HG03565 (cell line): ENCODE results near the gene FKTN.
"Not testable (repeated sequence)": the region's sequence is repeated elsewhere in the genome, so short reads cannot be mapped to it uniquely, and the experiment has no call there.

Experiments
- ATAC-seq: cut with Tn5 transposase; IDR thresholded peaks from one replicate; pipeline ENCODE4 v1.9.1; 2021; ENCODE audit warnings: mild to moderate bottlenecking, moderate library complexity; ENCODE audit not compliant: unreplicated experiment

FKTN gene

DNA sequence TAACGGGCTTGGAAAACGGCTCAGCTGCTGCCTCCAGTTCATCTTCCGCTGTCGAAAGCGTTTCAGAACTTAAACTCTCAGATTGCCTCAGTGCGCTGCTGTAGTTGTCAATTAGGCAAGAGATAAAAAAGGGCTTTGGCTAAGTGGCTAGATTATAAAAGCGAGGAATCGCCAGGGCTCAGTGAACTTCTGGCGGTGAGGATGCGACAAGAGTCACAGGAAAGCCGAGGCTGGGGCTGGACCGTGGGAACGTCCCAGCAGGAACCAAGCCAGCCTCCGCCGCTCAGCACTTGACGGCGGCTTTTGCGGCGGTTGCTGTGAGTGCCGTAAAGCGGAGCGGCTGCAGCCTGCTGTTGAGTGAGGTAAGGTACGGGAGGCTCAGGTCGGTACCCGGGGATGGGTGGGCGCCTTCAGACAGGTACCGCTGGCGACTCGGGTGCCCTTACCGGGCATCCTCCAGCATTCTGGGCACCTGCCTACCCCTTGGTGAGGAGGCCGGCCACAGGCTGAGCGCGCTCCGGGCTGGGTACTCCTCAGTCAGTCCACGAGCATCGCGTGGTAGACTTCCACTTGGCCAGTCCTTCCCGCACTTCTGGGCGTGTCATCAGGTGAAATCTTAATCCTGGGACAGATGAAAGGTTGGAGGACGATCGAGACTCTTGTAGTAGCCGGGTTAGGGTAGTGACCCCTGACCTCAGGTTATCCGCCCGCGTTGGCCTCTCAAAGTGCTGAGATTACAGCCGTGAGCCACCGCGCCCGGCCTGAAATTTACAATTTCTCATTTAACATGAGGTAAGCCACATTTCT is at the start of gene FKTN:
Gene FKTN (plus strand): TSS at position 328 of the 807 bp plus-strand sequence. CDS start 16,902 bp downstream, outside the sequence.
- ATAC-seq = peak; percentile 93

DNA sequence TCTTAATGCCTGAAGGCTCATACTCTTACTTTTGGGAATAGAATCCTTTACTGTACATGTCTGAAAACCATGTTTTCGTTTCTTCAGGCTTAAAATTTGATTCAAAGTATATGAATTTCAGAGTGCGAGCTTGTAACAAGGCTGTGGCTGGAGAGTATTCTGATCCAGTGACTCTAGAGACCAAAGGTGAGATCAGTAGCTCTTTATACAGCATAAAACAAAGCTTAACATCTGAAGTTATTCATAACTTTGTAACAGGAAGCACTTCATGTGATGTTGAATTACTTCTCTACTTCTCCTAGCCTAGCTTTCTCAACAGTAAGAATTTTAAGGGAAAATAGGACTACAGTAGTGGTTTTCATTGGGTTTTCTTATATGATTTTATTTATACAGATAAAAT is 49.4 kb upstream of the FKTN start:
- ATAC-seq = no peak

DNA sequence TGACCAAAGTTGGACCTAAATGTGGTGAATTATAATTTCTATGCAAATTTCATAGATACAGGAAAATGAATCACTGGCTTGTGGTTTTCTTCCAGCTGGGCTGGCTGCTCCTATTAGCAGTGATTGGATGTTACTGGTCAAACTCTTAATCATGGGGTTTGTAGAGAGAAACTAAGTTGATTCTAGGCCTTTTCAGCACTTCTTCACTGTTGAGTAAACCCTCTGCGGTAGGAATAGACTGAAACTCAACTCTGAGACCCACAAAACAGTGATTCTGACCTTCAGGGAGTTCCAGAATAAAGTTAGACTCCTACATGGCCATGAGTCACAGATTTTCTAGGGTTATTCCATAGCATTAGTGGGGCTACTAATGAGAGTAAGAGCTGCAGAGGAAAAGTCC is 47.9 kb upstream of the FKTN start:
- ATAC-seq = peak; percentile 55

DNA sequence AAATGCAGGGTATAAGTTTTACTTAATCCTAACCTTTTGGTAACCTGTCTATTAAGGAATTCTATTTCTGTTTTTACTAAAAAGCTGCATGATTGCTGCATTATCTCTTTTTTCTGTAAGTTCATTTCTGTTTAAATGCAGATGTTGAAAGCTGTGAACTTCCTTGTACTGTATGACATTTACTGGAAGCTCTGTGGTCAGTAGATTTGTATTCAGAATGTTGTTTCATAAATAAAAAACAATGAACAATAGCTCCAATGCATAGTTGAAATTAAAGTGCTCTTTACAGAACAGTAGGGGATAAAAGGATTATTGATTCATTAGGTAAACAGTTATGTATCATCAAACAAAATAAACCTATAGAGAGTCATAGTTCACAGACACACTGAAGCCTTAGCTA is 46.5 kb upstream of the FKTN start:
- no peak for ATAC-seq

DNA sequence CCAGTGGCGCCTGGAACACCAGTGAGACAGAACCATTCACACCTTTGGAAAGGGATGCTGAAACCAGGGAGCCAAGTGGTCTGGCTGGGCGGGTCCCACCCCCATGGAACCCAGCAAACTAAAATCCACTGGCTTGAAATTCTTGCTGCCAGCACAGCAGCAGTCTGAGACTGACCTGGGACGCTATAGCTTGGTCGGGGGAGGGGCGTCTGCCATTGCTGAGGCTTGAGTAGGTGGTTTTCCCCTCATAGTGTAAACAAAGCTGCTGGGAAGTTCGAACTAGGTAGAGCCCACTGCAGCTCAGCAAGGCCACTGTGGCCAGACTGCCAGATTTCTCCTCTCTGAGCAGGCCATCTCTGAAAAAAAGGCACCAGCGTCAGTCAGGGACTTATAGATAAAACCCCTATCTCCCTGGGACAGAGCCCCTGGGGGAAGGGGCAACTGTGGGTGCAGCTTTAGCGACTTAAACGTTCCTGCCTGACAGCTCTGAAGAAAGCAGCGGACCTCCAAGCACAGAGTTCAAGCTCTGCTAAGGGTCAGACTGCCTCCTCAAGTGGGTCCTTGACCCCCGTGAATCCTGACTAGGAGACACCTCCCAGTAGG is 42.0 kb upstream of the FKTN start:
- ATAC-seq = no peak

DNA sequence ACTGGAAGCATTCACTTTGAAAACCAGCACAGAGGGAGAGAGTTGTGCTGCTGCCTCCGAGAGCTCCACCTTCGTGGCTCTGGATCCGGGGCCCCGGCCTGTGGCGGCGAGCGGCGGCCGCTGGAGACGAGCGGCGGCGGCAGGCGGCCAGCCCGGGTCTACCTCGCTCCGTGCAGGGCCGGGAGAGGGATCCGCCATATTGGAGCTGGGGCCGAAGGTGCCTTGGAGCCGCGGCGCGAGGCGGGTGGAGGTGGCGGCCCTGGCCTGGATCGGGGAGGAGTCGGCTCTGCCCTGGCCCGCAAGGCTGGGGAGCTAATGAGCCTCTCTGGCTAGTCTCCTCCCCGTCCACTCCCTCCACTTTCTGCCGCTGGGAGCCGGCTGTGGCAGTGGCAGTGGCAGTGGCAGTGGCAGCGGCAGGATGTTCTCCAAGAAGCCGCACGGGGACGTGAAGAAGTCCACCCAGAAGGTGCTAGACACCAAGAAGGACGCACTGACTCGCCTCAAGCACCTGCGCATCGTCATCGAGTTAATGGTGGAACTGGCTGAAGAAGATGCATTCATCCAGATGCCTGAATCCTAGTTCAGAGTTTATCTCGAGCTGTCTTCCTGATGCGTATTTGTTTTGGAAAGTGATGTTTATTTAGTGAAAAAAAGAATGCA is 38.1 kb upstream of the FKTN start:
- not testable (repeated sequence) for ATAC-seq

DNA sequence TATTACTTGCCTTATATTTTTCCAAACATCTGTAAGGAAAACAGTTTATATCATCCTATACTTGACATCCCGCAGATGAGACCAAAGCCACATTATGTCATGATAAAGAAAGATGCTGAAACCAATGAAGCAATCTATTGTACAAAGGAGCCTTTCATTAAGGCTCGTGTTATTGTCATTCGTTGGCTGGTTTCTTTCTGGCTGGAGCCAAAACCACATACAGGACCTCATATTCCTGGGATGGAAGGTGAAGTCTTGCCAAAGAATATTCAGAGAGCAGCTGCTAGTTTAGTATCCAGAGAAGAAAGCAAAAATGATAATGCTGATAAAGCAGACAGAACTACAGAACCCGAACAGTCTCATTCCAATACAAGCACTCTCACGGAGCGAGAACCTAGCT is 36.9 kb upstream of the FKTN start:
- ATAC-seq = not testable (repeated sequence)

DNA sequence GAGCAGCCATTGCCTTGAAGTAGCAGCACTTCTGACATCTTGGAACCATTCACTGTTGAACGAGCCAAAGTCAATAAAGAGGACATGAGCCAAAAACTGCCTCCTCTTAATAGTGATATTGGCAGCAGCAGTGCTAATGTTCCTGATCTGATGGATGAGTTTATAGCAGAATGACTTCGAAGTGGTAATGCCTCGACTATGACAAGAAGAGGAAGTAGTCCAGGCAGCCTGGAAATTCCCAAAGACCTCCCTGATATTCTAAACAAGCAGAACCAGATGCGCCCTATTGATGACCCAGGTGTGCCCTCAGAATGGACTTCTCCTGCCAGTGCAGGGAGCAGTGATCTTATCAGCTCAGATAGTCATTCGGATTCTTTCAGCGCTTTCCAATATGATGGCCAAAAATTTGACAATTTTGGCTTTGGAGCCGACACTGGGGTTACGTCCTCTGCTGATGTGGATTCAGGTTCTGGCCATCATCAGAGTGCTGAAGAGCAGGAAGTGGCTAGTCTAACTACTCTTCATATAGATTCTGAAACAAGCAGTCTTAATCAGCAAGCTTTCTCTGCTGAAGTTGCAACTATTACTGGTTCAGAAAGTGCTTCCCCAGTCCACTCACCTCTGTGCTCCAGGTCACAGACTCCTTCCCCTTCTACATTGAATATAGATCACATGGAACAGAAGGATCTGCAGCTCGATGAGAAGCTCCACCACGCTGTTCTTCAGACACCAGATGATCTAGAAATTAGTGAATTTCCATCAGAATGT is 35.1 kb upstream of the FKTN start:
- peak; percentile 91 for ATAC-seq

DNA sequence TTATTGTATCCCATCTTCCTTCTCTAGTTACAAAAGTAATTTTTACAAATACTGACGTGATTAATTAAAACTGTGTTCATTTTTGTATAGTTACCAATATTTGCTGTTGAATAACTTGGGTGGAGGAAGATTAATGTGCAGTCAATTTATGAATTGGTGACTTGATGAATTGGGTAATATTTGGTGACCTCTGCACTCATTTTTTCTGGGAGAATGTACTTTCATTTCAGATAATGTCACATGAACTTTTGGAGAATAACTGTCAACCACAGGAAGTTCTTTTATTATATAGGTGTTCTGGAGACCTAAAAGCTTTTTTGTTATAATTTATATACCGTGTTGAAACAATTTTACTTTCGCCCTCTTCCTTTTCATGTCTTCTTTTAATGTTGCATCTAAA is 26.4 kb upstream of the FKTN start:
- no peak for ATAC-seq

DNA sequence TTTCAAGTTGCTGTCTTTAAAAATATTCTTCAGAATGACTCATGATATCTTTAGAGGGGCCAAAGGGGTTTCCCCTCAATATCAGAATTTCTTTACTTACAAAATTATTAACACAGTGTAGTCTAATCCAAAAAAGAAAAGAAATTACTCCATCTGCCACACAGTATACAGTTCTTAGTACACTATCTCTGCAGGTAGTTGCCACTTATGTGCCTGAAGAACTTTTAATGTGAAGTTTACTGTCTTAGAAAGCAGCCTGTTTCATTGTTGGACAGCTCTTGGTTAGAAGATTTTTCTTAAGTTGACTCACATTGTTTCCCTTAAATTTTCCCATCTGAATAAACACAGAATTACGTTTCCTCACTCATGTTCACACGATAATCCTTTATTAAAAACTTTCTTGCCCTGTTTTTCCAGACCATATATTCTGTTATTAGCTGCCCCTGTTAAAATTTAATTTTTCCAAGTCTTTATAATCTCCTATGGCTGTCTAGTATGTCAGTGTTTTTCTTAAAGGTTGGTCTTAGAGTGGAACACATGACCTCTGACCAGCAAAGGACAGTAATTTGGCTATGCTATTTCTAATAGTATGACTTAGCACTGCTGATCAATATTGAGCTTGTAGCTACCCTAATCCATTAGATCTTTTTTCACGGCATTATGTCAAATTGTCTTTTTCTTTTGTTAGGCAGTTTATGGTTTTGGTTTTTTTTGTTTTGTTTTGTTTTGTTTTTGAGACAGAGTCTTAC is 21.8 kb upstream of the FKTN start:
- peak; percentile 70 for ATAC-seq

DNA sequence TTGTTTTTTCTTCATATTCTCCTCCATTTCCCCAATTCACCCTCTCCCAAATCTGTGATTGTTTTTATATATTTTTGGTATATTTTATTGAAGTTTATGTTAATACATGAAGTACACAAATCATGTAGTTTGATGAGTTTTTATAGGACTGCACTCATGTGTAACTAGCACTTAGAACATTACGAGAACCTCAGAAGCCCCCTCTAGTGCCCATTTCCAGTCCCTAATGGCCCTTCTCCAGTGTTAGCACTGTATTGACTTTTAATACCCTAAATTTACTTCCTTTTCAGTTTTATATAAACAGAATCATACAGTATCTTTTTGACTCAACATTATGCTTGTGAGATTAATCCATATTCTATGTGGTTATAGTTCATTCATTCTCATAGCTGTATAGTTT is 18.5 kb upstream of the FKTN start:
- no peak for ATAC-seq

DNA sequence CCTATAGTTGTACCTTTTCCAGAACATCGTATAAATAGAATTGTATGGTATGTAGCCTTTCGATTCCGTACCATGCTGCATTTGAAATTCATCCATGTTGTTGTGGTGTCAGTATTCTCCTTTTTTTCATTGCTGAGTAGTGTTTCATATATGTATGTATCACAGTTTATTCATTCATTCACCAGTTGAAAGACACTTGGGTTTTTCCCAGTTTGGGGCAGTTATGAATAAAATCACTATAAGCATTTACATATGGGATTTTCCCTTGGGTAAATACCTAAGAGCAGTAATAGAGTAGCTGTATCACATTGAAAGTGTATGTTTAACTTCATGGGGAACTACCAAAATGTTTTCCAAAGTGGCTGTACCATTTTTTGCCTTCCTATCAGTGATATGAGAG is 16.1 kb upstream of the FKTN start:
- peak; percentile 90 for ATAC-seq

DNA sequence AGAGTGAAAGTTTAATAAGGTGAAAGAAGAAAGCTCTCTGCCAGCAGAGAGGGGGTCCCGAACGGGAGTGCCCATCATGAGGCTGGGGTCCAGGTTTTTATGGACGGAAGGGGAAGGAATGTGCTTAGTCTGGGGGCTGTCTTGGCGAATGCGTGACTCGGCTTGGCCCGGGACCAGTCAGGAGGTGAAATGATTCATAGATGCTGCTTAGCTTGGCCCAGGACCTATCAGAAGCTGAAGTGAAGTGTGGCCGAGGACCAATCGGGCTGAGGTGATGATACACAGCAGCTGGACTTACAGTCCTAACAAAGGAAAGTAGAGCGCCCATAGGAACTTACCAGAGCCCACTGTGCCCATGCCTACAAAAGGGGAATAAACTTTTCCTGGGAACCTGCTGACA is 3.9 kb upstream of the FKTN start:
- ATAC-seq = no peak

DNA sequence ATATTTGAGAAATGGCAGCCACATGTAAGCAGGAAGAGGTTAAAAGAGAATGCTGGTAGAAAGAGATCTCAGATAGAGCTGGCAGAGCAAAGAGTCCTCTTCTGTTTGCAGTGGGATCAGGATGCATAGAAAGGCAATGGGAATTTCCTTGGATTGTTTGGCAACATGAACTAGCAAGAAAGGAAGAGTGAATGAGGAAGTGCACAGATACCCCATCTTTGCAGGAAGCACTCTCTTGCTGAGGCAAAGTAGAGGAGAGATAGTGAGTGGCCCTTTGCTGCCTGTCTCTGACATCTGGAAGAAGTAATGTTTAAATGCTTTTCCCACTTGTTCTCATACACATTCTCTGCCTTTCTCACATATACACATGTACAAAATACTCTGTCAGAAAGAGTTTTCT is 14.5 kb downstream of the FKTN start:
- ATAC-seq = no peak

DNA sequence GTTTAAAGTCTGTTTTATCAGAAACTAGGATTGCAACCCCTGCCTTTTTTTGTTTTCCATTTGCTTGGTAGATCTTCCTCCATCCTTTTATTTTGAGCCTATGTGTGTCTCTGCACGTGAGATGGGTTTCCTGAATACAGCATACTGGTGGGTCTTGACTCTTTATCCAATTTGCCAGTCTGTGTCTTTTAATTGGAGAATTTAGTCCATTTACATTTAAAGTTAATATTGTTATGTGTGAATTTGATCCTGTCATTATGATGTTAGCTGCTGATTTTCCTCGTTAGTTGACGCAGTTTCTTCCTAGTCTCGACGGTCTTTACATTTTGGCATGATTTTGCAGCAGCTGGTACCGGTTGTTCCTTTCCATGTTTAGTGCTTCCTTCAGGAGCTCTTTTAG is 22.0 kb downstream of the FKTN start:
- not testable (repeated sequence) for ATAC-seq

DNA sequence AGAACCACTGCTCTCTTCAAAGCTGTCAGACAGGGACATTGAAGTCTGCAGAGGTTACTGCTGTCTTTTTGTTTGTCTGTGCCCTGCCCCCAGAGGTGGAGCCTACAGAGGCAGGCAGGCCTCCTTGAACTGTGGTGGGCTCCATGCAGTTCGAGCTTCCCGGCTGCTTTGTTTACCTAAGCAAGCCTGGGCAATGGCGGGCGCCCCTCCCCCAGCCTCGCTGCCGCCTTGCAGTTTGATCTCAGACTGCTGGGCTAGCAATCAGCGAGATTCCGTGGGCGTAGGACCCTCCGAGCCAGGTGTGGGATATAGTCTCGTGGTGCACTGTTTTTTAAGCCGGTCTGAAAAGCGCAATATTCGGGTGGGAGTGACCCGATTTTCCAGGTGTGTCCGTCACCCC is 23.6 kb downstream of the FKTN start:
- ATAC-seq = not testable (repeated sequence)

DNA sequence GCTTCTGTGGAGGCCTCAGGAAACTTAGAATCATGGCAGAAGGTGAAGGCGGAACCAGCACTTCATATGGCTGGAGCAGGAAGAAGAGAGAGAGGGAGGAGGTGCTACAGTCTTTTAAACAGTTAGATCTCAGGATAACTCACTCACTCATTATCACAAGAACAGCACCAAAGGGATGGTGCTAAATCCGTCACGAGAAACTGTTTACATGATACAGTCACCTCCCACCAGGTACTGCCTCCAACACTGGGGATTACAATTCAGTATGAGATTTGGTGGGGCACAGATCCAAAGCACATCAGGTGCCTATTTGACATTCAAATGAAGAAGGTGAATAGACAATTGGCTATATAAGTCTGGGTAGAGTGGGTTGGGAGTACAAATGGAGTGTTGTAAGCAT is 35.2 kb downstream of the FKTN start:
- ATAC-seq = no peak

DNA sequence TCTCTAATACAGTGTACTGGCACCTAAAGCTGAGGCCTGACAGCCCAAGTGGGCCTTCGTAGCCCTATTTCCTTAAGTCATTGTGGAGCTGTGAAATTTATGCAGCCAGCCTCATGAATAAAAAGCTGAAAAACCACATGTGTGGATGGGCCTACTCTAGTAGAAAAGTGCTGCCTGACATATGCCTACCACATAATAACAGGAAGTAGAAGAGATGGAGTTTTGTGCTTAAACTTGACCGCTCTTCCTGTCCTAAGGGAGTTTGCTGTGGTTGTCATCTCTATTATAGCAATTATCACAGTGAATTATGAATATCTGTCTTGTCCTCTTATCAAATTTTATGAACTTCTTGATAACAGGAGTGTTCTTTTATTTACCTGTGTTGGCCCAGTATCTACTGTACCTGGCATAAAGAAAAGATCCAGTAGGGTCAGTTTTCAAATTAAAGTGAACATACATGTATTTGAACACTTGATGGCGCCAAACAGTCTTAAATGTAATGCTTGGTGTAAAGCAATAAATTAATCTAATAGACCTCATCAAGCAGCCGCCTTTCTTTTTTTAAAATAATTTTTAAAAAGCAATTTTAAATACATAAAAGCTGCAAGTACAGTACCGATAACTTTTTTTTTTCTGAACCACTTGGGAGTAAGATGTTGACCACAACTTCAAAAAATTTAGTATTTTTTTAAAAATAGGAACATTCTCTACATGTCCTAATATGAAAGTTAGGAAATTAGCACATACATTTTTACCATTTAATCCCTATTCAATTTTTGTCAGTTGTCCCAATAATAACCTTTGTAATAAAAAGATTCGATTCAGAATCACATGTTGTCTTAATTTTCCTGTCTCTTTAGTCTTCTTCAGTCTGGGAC is 51.0 kb downstream of the FKTN start:
- peak; percentile 79 for ATAC-seq

DNA sequence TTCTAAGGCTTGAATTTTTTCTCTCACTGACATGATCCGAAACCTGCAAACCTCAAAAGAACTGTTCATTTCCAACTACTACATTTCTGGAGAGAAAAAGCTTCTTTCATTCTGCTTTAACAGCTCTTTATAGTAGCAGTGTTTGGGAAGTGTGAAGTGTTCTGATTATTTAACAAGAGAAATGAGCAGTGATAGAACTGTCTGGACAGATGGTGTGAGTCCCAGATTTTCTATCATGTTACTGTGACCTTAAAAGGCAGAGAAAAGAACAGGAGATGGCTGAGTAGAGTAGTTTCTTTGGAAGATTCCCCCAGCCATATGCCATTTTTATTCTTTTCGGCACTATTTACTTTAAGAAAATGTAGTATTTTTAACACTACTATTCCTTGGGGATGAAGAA is 63.1 kb downstream of the FKTN start:
- ATAC-seq = no peak

DNA sequence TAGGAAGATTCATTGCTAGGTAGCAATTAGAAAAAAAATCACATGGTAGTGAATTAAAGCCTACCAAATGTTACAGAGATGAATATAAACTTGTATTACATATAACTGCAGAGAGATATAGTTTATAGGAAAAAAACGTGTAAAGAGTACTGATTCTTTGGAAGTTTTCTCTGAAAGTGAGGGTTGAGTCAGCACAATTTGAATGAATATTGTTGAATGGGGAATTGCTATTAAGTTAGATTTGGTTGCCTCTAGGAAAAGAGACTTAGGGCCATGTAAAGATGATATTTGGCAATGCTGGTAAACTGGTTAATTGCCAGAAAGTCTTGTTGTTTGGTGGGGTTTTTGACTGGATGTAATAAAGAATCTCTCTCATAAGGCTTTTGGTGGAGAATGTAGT is 67.2 kb downstream of the FKTN start:
- no peak for ATAC-seq
